Stimulated activated naive B cell treated with anti-CD40 and anti-IgM and Interleukin-4, amounts not matched to agents 10 μg/mL and 1 μg/mL and 100 μg/mL, for 72 hours (primary cell): ENCODE measurements around the gene BMX.

Source experiments
- ATAC-seq, 2 donors: fragments of 150-1000 bp; cut with Tn5 transposase; replicated peaks; 2 replicates each; pipeline ENCODE4 v1.10.0; 2021; ENCODE audit warnings: moderate library complexity in 1 of 2
- DNase-seq: peaks from one replicate; pipeline ENCODE4 v3.0.0; 2021
- H3K27ac Mint-ChIP-seq: one replicate; pipeline ENCODE4 v1.8.0; 2022; ENCODE audit warnings: mild to moderate bottlenecking, mixed read lengths
- H3K27me3 Mint-ChIP-seq, 2 donors: one replicate each; pipeline ENCODE4 v1.8.0; 2022; ENCODE audit warnings: mixed read lengths in 2 of 2
- H3K36me3 Mint-ChIP-seq, 2 donors: one replicate each; pipeline ENCODE4 v1.8.0; 2022; ENCODE audit warnings: mixed read lengths in 2 of 2, mild to moderate bottlenecking in 1 of 2
- H3K4me1 Mint-ChIP-seq, 2 donors: one replicate each; pipeline ENCODE4 v1.8.0; 2022; ENCODE audit warnings: mixed read lengths in 2 of 2, mild to moderate bottlenecking in 1 of 2
- H3K4me3 Mint-ChIP-seq, 2 donors: one replicate each; pipeline ENCODE4 v1.8.0; 2022; ENCODE audit warnings: mild to moderate bottlenecking in 2 of 2, mixed read lengths in 2 of 2, moderate library complexity in 1 of 2
- H3K9me3 Mint-ChIP-seq, 2 donors: one replicate each; pipeline ENCODE4 v1.8.0; 2022; ENCODE audit warnings: mixed read lengths in 2 of 2, mild to moderate bottlenecking in 1 of 2

The BMX gene

DNA sequence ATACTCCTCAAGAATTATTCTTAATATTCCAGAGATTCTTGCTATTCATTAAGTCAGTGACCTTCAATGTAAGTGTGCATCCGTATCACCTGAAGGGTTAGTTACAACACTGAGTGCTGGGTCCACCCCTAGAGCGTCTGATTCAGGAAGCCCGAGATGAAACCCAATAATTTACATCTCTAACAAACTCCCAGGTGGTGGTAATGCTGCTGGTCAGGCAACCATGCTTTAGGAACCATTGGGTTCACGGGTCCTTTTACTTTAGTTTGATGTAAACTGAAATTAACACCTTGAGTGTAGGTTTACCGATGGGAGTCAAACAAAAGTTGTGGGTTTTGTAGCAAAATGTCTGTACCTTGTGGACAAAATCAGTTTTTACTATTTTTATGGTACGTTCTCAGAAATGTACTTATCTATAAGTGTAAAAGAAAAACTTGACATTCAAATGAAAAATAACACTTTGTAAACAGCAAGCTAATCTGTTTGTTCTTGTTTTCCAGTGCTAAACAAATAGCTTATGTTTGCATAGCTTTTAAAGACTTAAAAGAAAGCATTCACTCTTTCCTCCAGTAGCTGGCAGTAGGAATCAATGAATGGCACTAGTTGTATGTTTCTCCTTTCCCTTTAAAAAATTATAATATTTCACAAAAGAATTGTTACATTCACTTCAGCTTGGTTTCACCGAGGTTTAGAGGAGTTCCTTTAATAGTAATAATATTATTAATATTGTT lies 67.4 kb downstream of the BMX start:
- no peaks in the 10 kb centered on the region for H3K9me3 Mint-ChIP-seq
- no peaks in the 10 kb centered on the region for H3K36me3 Mint-ChIP-seq
- H3K27ac Mint-ChIP-seq = no peak overlapping the region
- ATAC-seq (no peak), DNase-seq (no peak)
- no peak overlapping the region for H3K4me3 Mint-ChIP-seq
- no peaks in the 10 kb centered on the region for H3K4me1 Mint-ChIP-seq
- H3K27me3 Mint-ChIP-seq = peaks cover 0 to 38% of the 10 kb centered on the region in 2 donors

DNA sequence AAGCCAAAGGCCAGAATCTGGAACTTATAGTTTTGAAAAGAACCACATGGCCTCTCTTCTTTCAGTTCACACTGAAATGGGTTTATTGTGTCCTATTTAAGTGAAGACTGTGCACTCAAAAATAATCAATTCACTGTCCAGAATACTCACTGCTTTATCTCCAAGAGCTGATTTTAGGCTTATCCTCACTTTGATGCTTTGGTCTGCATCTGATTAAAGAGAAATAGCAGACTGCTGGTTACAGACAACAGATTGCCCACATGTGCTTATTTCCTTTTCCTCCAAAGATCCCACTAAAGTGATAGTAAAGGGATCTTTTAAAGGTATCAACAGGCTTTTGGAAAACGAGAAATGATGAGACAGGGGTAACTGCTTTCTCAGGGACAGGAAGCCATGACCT lies 69.5 kb downstream of the BMX start:
- H3K27me3 Mint-ChIP-seq = peaks cover 0 to 34% of the 10 kb centered on the region in 2 donors
- H3K27ac Mint-ChIP-seq = no peak overlapping the region
- ATAC-seq = no peak
- no peak overlapping the region for H3K4me3 Mint-ChIP-seq
- H3K9me3 Mint-ChIP-seq = no peaks in the 10 kb centered on the region
- H3K4me1 Mint-ChIP-seq = no peaks in the 10 kb centered on the region
- H3K36me3 Mint-ChIP-seq = no peaks in the 10 kb centered on the region
- no peak for DNase-seq

DNA sequence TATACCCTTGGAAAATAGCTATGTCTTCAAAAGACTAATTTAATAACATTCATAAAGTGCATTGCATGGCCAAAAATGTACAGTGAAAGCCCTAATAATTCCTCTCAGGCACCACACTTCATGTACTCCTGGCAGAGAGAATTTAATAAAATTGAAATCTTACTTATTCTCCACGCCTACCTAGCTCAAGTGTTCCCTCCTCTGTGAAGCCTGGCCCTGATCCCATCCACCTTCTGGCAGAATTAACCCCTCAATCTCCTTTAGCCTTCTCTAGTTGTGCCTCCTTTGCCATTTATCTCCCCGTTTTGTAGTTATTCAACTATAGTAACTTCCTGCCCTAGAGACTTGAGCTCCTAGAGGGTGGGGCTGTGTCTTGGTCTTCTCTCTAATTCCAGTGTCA lies 73.4 kb downstream of the BMX start:
- Mint-ChIP-seq H3K9me3 (no peaks in the 10 kb centered on the region), H3K27ac (no peak overlapping the region), H3K4me3 (no peak overlapping the region), H3K27me3 (peaks cover 6 to 31% of the 10 kb centered on the region in 2 donors), H3K4me1 (no peaks in the 10 kb centered on the region), H3K36me3 (no peaks in the 10 kb centered on the region)
- DNase-seq = no peak
- ATAC-seq = no peak

DNA sequence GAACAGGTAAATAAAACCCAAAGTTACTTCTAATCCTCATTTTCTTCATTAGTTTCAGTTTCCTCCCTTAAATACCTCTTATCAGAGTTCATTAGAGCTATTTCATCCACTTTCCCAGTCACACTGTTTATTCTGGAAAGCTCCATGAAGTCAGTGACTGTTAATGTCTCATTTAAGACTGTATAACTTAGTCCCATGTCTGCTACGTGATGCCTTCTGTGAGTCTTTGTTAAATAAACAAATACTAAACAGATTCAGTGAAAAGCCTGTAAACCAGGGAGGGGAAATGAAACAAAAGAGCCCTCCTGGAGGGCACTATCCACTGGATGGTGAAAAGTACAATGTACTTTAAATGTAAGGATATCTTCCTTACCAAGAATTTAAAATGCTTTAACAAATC lies 75.4 kb downstream of the BMX start:
- Mint-ChIP-seq H3K4me1 (no peaks in the 10 kb centered on the region), H3K27ac (no peak overlapping the region), H3K36me3 (no peaks in the 10 kb centered on the region), H3K4me3 (no peak overlapping the region), H3K9me3 (no peaks in the 10 kb centered on the region), H3K27me3 (peaks cover 6 to 27% of the 10 kb centered on the region in 2 donors)
- no peak for DNase-seq
- ATAC-seq = no peak

DNA sequence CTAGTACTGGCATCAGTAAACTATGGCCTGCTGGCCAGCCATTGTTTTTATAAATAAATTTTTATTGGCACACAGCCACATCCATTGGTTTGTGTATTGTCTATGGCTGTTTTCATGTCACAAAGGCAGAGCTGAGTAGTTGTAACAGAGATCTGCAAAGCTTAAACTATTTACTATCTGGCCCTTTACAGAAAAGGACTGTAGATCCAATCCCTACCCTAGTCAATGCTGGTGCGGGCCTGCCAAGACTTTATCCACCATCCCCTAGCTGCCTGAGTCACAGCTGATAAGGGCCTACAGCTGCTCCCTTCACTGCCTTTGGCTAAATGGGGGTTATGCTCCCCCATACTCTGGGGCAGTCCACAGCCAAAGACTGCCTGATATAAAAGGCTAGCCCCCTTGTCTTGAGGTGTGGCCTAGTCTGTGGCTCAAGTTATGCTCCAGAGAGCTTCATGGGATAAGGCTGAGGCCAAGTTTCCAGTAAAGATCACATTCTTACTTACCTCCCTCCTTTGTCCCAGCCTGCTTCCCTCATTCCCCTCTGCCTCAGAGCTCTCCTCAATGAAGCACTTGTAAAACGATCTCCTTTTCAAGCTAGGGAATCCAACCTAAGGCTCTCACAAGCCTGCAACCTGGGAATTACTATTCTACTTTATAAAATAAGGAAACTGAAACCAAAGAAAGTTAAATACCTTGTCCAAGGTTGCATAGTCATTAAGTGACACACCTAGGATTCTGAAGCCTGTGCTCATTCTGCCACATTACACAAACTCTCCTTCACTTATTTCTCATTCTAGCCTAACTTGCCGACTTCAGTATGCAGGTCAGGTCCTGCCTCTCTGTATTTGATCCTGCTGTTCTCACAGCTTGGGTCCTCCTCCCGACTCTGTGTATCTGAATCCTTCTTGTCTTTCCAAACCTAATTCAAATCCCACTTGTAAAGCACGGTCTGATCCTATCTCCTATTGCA lies 79.5 kb downstream of the BMX start:
- no peak for ATAC-seq
- H3K4me1 Mint-ChIP-seq = no peaks in the 10 kb centered on the region

DNA sequence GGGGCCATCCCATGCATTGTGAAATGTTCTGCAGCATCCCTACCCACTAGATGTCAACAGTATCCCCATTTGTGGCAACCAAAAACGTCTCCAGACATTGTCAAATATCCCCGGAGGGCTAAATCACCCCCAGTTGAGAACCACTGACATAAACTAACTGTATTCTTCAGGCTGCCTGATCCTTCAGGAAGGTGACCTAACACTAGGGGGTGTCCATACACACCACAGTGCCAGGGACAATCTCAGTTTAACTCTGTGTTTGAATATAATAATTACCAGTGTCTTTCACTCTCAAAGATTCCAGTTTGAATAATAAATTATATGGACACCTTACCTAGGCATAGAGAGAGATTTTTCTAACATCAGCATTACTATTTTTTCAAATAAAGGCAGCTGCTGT lies 93.8 kb downstream of the BMX start:
- no peak overlapping the region for H3K27ac Mint-ChIP-seq
- no peak overlapping the region for H3K4me3 Mint-ChIP-seq
- H3K36me3 Mint-ChIP-seq = no peaks in the 10 kb centered on the region
- H3K27me3 Mint-ChIP-seq = peaks cover 0 to 27% of the 10 kb centered on the region in 2 donors
- H3K9me3 Mint-ChIP-seq = no peaks in the 10 kb centered on the region
- no peaks in the 10 kb centered on the region for H3K4me1 Mint-ChIP-seq
- DNase-seq (no peak), ATAC-seq (no peak)

More for the DNA sequence above, 79.5 kb downstream of the BMX start:
- no peaks in the 10 kb centered on the region for H3K9me3 Mint-ChIP-seq
- no peak overlapping the region for H3K4me3 Mint-ChIP-seq
- H3K36me3 Mint-ChIP-seq = no peaks in the 10 kb centered on the region
- no peak overlapping the region for H3K27ac Mint-ChIP-seq
- H3K27me3 Mint-ChIP-seq = peaks cover 6 to 22% of the 10 kb centered on the region in 2 donors
- no peak for DNase-seq

DNA sequence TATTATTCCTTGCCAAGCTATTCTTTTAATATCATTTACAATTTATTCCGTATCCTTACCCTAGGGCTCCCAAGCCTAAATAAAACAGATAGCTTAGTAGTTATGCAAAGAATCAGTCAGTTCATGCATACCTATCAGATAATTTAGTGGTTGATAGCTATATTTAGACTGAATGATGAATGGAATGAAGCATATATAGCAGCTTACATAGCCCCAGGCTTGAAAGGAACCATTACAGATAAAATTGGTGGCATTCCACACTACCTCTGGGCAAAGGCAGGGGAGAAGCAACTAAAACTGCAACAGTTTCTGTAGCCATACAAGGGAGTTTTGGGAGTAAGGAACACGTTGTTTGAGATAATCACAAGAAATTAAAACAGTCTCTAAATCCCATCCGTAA lies 97.4 kb downstream of the BMX start:
- H3K27ac Mint-ChIP-seq = no peak overlapping the region
- ATAC-seq = no peak
- H3K4me1 Mint-ChIP-seq = no peaks in the 10 kb centered on the region
- peaks cover 6 to 30% of the 10 kb centered on the region in 2 donors for H3K27me3 Mint-ChIP-seq
- H3K4me3 Mint-ChIP-seq = no peak overlapping the region
- no peaks in the 10 kb centered on the region for H3K9me3 Mint-ChIP-seq
- DNase-seq = no peak
- no peaks in the 10 kb centered on the region for H3K36me3 Mint-ChIP-seq

DNA sequence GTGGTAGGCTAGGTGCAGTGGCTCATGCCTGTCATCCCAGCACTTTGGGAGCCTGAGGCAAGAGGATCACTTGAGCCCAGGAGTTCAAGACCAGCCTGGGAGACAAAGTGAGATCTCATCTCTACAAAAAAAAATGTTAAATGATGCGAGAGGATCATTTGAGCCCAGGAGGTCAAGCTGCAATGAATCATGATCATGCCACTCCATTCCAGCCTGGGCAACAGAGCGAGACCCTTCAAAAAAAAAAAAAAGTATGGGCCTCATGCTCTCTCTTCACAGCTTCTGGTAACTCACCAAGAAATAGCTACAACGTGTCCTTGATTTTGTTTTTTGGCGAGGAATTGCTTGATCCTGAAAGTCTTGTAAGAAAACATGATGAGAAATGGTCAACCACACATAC lies 98.9 kb downstream of the BMX start:
- no peak overlapping the region for H3K27ac Mint-ChIP-seq
- H3K9me3 Mint-ChIP-seq = no peaks in the 10 kb centered on the region
- no peak overlapping the region for H3K4me3 Mint-ChIP-seq
- H3K4me1 Mint-ChIP-seq = no peaks in the 10 kb centered on the region
- no peak for DNase-seq
- no peaks in the 10 kb centered on the region for H3K36me3 Mint-ChIP-seq
- peaks cover 6 to 35% of the 10 kb centered on the region in 2 donors for H3K27me3 Mint-ChIP-seq
- no peak for ATAC-seq

DNA sequence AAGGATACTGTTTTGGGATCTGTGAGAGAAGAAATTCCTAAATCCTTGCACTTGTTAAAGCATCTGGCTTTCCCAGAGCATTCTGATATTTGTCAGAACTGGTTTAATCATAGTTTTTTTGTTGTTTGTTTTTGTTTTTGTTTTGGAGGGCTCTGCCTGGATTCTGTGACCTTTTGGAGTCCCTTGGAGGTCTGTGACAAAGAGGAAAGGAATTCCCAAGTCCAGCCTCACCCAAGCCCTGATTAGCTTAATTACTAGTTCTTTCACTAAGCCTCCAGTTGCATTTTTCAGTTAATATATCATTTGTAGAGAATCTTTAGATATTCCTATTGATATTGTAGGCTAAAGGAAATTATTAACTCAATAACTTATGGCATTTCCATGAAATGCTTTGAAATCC lies 99.4 kb downstream of the BMX start:
- DNase-seq (no peak), ATAC-seq (no peak)
- Mint-ChIP-seq H3K36me3 (no peaks in the 10 kb centered on the region), H3K27ac (no peak overlapping the region), H3K27me3 (peaks cover 6 to 37% of the 10 kb centered on the region in 2 donors), H3K4me1 (no peaks in the 10 kb centered on the region), H3K9me3 (no peaks in the 10 kb centered on the region), H3K4me3 (no peak overlapping the region)

DNA sequence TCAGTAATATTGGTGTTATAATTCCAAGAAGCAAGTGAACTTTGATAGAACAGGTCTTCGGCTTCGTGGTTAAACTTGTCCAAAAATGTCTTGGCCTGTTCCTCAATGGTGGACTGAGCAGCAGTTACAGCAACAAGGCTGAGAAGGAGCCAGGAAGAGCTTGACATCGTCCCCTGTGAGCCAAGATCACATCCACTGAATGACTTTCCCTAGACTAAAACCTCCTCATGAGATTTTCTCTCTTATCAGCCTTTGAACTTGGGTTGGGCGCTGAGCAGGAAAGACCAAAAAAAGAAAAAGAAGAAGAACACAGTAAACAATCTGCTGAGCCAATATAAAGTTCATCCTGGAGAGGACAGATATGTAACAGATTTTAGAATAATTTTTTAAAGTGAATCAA lies 100.1 kb downstream of the BMX start, which contains the start of gene ACE2:
Gene ACE2 (minus strand): TSS at position 216 of the 400 bp plus-strand sequence. CDS start 49 bp downstream, at position 167.
- ATAC-seq = no peak
- no peak for DNase-seq
- H3K4me1 Mint-ChIP-seq = no peaks in the 10 kb centered on the region
- no peak within 1 kb of the TSS for H3K4me3 Mint-ChIP-seq
- no peak within 1 kb of the TSS for H3K27ac Mint-ChIP-seq
- H3K9me3 Mint-ChIP-seq = no peaks in the 10 kb centered on the region
- peaks cover 6 to 44% of the 10 kb centered on the region in 2 donors for H3K27me3 Mint-ChIP-seq
- H3K36me3 Mint-ChIP-seq = no peaks in the 10 kb centered on the region

DNA sequence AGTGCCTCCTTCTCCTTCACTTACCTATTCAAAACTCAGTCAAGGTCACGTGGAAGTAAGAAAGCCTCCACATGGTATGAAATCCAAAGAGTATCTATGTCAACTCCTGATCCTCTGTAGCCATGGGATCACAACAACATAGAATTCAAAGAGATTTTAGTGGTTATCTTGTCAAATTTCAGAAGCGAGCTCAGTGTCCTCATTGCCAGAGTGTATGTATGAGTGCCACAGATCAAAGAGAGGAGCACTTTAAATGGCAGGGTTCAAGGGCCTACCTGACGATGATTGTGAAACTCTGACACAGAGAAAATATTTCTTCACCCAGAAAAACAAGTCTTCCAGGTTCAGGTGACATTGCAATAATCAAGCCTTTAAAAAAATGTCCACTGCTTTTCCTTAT lies 101.3 kb downstream of the BMX start:
- ATAC-seq (no peak), DNase-seq (no peak)
- Mint-ChIP-seq H3K4me3 (no peak overlapping the region), H3K4me1 (no peaks in the 10 kb centered on the region), H3K27ac (no peak overlapping the region), H3K27me3 (peaks cover 6 to 41% of the 10 kb centered on the region in 2 donors), H3K36me3 (no peaks in the 10 kb centered on the region), H3K9me3 (no peaks in the 10 kb centered on the region)

DNA sequence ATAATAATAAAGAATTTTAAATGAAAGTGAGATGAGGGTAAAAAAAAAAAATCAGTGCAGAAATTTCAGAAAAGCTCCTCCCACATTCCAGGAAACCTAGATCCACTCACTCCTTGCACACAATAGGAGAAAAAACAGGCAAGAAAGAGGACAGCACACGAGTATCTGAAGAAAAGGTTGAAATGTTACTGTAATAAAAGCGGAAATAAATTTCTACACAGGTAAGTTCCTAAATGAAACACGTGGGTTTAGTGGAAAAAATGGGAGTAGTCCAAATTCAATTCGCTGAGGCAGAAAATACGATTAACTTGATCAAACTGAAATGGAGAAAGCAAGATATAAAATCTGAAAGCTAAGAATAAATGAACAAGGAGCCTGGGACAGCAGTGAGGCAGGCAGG lies 102.2 kb downstream of the BMX start:
- Mint-ChIP-seq H3K36me3 (no peaks in the 10 kb centered on the region), H3K4me1 (no peaks in the 10 kb centered on the region), H3K27ac (no peak overlapping the region), H3K27me3 (peaks cover 6 to 40% of the 10 kb centered on the region in 2 donors), H3K4me3 (no peak overlapping the region), H3K9me3 (no peaks in the 10 kb centered on the region)
- DNase-seq (no peak), ATAC-seq (no peak)

DNA sequence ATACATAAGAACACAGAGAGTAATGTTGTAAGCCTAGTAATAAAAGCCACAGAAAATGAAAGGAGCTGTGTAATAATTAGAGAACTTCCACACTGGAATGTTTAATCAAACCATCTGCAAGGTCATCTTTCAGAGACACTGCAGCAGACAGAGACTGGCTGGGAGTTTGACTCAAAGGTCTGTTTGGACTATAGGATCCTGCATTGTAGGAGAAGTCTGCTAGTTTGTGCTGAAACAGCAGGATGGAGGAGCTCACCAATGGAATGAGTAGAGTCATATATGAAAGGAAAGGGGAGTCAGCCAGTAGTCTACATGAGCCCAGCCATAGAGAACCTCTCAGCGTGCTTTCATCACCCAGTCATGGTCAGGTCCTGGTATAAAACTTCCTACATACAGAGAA lies 104.6 kb downstream of the BMX start:
- ATAC-seq (no peak), DNase-seq (no peak)
- Mint-ChIP-seq H3K4me3 (no peak overlapping the region), H3K27ac (no peak overlapping the region), H3K9me3 (peaks cover 2 to 4% of the 10 kb centered on the region in 2 donors), H3K36me3 (no peaks in the 10 kb centered on the region), H3K27me3 (peaks cover 6 to 45% of the 10 kb centered on the region in 2 donors), H3K4me1 (no peaks in the 10 kb centered on the region)
